Neural progenitor cell (in vitro differentiated cells): ENCODE measurements around the gene DNAI2.

Experiments
- CTCF ChIP-seq: fragments of 200-600 bp; sonication (generic); IDR thresholded peaks from 2 replicates; pipeline ENCODE4 v1.5.1; 2017; ENCODE audit warnings: antibody characterized with exemption, mild to moderate bottlenecking
- EZH2 ChIP-seq: fragments of 200-600 bp; sonication (generic); IDR thresholded peaks from 2 replicates; pipeline ENCODE4 v1.6.1; 2017; ENCODE audit warnings: antibody characterized with exemption, mild to moderate bottlenecking, moderate library complexity

- no peak for TF ChIP-seq CTCF
- no peak for TF ChIP-seq EZH2
Observed at GRCh38 chr17:74250324-74250995, 23.6 kb upstream of the DNAI2 start.
